H1 (cell line): Measurements from ENCODE around the gene ZC3H8. TPM values are rescaled to one million over a fixed set of nuclear protein-coding genes. Genes with fewer than 3 reads are reported as not detected.

Experiments
- CTCF ChIA-PET: fragments of 300-600 bp; sonication (Branson Sonifier 250); formaldehyde crosslinking; loops from one replicate; lab custom pipeline; 2021; ENCODE audit not compliant: partially characterized antibody; lab: Charles Lee
- POLR2A ChIA-PET: fragments of 300-600 bp; sonication (Branson Sonifier 250); formaldehyde crosslinking; loops from one replicate; lab custom pipeline; 2021; ENCODE audit warnings: inconsistent platforms; ENCODE audit not compliant: partially characterized antibody; lab: Charles Lee
- DNase-seq, 2 experiments: peaks; one replicate each; pipeline versions ENCODE4 v3.0.0 to v3.0.0-alpha.2; 2010 to 2022; ENCODE audit warnings: low spot score in 2 of 2, low read depth in 1 of 2, mixed read lengths in 1 of 2
- FAIRE-seq: peaks from 2 replicates; lab custom pipeline; 2011; peaks lifted over from hg19 to GRCh38; lab: Jason Lieb, UNC
- H2AFZ ChIP-seq: 2 replicates; pipeline ENCODE4 v1.8.1; 2012; ENCODE audit warnings: low read length, inconsistent platforms
- H2AK5ac ChIP-seq: 2 replicates; pipeline ENCODE4 v1.6.1; 2013; ENCODE audit warnings: low read depth, low read length
- H2BK120ac ChIP-seq: replicated peaks from 2 replicates; pipeline ENCODE3; 2013; ENCODE audit warnings: low read depth, low read length, inconsistent platforms
- H2BK12ac ChIP-seq: 2 replicates; pipeline ENCODE4 v1.6.1; 2013; ENCODE audit warnings: low read depth, low read length
- H2BK15ac ChIP-seq: 2 replicates; pipeline ENCODE4 v1.6.1; 2013; ENCODE audit warnings: low read length
- H2BK20ac ChIP-seq: 2 replicates; pipeline ENCODE4 v1.6.1; 2013; ENCODE audit warnings: low read length
- H2BK5ac ChIP-seq: 2 replicates; pipeline ENCODE4 v1.6.1; 2013; ENCODE audit warnings: low read depth, low read length
- H3K14ac ChIP-seq: 2 replicates; pipeline ENCODE4 v1.6.1; 2013; ENCODE audit warnings: inconsistent platforms; ENCODE audit not compliant: insufficient read length
- H3K18ac ChIP-seq: 2 replicates; pipeline ENCODE4 v1.6.1; 2013; ENCODE audit warnings: low read length; ENCODE audit errors: extremely low read depth
- H3K23ac ChIP-seq: 2 replicates; pipeline ENCODE4 v1.6.1; 2013; ENCODE audit warnings: inconsistent platforms; ENCODE audit not compliant: insufficient read length
- H3K23me2 ChIP-seq: 2 replicates; pipeline ENCODE4 v1.6.1; 2013; ENCODE audit warnings: low read depth, low read length
- H3K27ac ChIP-seq: 2 replicates; pipeline ENCODE4 v1.6.1; 2011; ENCODE audit warnings: low read depth, low read length, inconsistent platforms
- H3K27me3 ChIP-seq, 4 experiments: replicated peaks in 1 of 4; 1 replicate in 1 of 4; 2 replicates in 3 of 4; pipeline versions ENCODE4 v1.6.1 to v1.8.1; 2011 to 2013; ENCODE audit warnings: low read length in 3 of 4, mild to moderate bottlenecking in 3 of 4, inconsistent platforms in 2 of 4, mixed read lengths in 2 of 4, moderate library complexity in 1 of 4; ENCODE audit not compliant: control insufficient read depth in 3 of 4, insufficient read depth in 3 of 4; ENCODE audit errors: extremely low read depth in 1 of 4
- H3K36me3 ChIP-seq, 4 experiments: 2 replicates each; pipeline versions ENCODE4 v1.6.1 to v1.8.1; 2011 to 2013; ENCODE audit warnings: mild to moderate bottlenecking in 4 of 4, low read length in 3 of 4, moderate library complexity in 2 of 4, control low read depth in 1 of 4, inconsistent platforms in 1 of 4; ENCODE audit not compliant: insufficient read depth in 4 of 4, control insufficient read depth in 2 of 4
- H3K4ac ChIP-seq: replicated peaks from 2 replicates; pipeline ENCODE3; 2013; ENCODE audit warnings: low read length, low read depth, mixed read lengths, inconsistent platforms; ENCODE audit not compliant: insufficient read length
- H3K4me1 ChIP-seq, 4 experiments: replicated peaks in 1 of 4; 1 replicate in 1 of 4; 2 replicates in 3 of 4; pipeline versions ENCODE4 v1.6.1 to v1.8.1; 2011 to 2013; ENCODE audit warnings: low read length in 3 of 4, inconsistent platforms in 2 of 4, mixed read lengths in 1 of 4; ENCODE audit not compliant: insufficient read depth in 4 of 4, control insufficient read depth in 3 of 4
- H3K4me2 ChIP-seq, 2 experiments: 2 replicates each; pipeline versions ENCODE4 v1.6.1 to v1.8.1; 2011 to 2013; ENCODE audit warnings: low read depth in 2 of 2, low read length in 2 of 2, control low read depth in 1 of 2, inconsistent platforms in 1 of 2, mild to moderate bottlenecking in 1 of 2; ENCODE audit not compliant: insufficient read depth in 1 of 2
- H3K4me3 ChIP-seq, 4 experiments: fragments of 200-600, 300-600 bp in 1 of 4; sonication (generic), shearing (Covaris generic), sonication (Bioruptor Twin) in 1 of 4; 2 replicates each; pipeline versions ENCODE4 v1.5.1 to v1.8.1; 2011 to 2016; ENCODE audit warnings: low read length in 4 of 4, low read depth in 3 of 4, control low read depth in 2 of 4, inconsistent platforms in 2 of 4, mild to moderate bottlenecking in 2 of 4, mixed read lengths in 1 of 4, moderate library complexity in 1 of 4; ENCODE audit not compliant: insufficient read depth in 2 of 4; ENCODE audit errors: extremely low read depth in 1 of 4
- H3K56ac ChIP-seq: replicated peaks from 2 replicates; pipeline ENCODE3; 2013; ENCODE audit warnings: low read depth, mild to moderate bottlenecking, mixed read lengths, low read length, inconsistent platforms; ENCODE audit not compliant: insufficient read length
- H3K79me1 ChIP-seq: 2 replicates; pipeline ENCODE4 v1.6.1; 2013; ENCODE audit warnings: low read depth, low read length, control low read depth
- H3K79me2 ChIP-seq, 2 experiments: 2 replicates each; pipeline versions ENCODE4 v1.6.1 to v1.8.1; 2012 to 2013; ENCODE audit warnings: low read length in 2 of 2, mild to moderate bottlenecking in 2 of 2, inconsistent platforms in 1 of 2; ENCODE audit not compliant: insufficient read depth in 2 of 2, control insufficient read depth in 1 of 2
- H3K9ac ChIP-seq, 4 experiments: replicated peaks in 1 of 4; 1 replicate in 1 of 4; 2 replicates in 3 of 4; pipeline versions ENCODE4 v1.6.1 to v1.8.1; 2011 to 2013; ENCODE audit warnings: low read depth in 3 of 4, low read length in 3 of 4, control low read depth in 2 of 4, mild to moderate bottlenecking in 2 of 4, moderate library complexity in 2 of 4, inconsistent platforms in 1 of 4; ENCODE audit errors: extremely low read depth in 1 of 4
- H3K9me3 ChIP-seq, 2 experiments: 2 replicates each; pipeline versions ENCODE4 v1.6.1 to v1.8.1; 2012 to 2013; ENCODE audit warnings: mild to moderate bottlenecking in 2 of 2, moderate library complexity in 2 of 2, control low read depth in 1 of 2, inconsistent platforms in 1 of 2, low read depth in 1 of 2, low read length in 1 of 2, mixed read lengths in 1 of 2; ENCODE audit not compliant: insufficient read depth in 2 of 2
- H4K20me1 ChIP-seq, 2 experiments: replicated peaks in 1 of 2; 2 replicates each; pipeline versions ENCODE3 to v1.8.1; 2011 to 2013; ENCODE audit warnings: inconsistent platforms in 2 of 2, low read length in 2 of 2, mild to moderate bottlenecking in 1 of 2; ENCODE audit not compliant: insufficient read depth in 2 of 2, control insufficient read depth in 1 of 2
- H4K5ac ChIP-seq: 2 replicates; pipeline ENCODE4 v1.6.1; 2013; ENCODE audit warnings: low read length, low read depth, mixed read lengths, inconsistent platforms; ENCODE audit not compliant: insufficient read length
- H4K8ac ChIP-seq: 2 replicates; pipeline ENCODE4 v1.8.0; 2013; ENCODE audit warnings: mild to moderate bottlenecking, moderate library complexity, low read length, inconsistent platforms; ENCODE audit not compliant: insufficient read depth; ENCODE audit errors: extremely low read depth
- H4K91ac ChIP-seq: replicated peaks from 2 replicates; pipeline ENCODE3; 2013; ENCODE audit warnings: low read length, mixed read lengths, inconsistent platforms; ENCODE audit not compliant: insufficient read length
- CHD2 ChIP-seq: IDR thresholded peaks from 2 replicates; pipeline ENCODE4 v1.6.1; 2012; ENCODE audit warnings: low read length, improper control_type of control experiment
- EGR1 ChIP-seq: IDR thresholded peaks from 2 replicates; pipeline ENCODE4 v1.6.1; 2011; ENCODE audit warnings: low read depth, low read length, borderline replicate concordance
- HDAC6 ChIP-seq: IDR thresholded peaks from one replicate; pipeline ENCODE4 v1.7.1; 2012; ENCODE audit warnings: low read depth, mild to moderate bottlenecking, inconsistent platforms, low read length, moderate library complexity
- MAFK ChIP-seq: IDR thresholded peaks from 2 replicates; pipeline ENCODE4 v1.6.1; 2012; ENCODE audit warnings: low read depth, mild to moderate bottlenecking, improper control_type of control experiment, low read length
- PHF8 ChIP-seq: fragments of 200-600 bp; sonication (generic); conservative IDR thresholded peaks from 2 replicates; pipeline ENCODE4 v1.7.1; 2012; ENCODE audit warnings: low read depth, mild to moderate bottlenecking, inconsistent platforms, low read length, moderate library complexity
- POLR2AphosphoS5 ChIP-seq: IDR thresholded peaks from 2 replicates; pipeline ENCODE4 v1.6.1; 2011; ENCODE audit warnings: low read depth, low read length
- SIN3A ChIP-seq, 2 experiments: IDR thresholded peaks in 1 of 2; conservative IDR thresholded peaks in 1 of 2; 2 replicates each; pipeline ENCODE4 v1.6.1; 2011 to 2012; ENCODE audit warnings: low read length in 2 of 2, improper control_type of control experiment in 1 of 2, low read depth in 1 of 2, mild to moderate bottlenecking in 1 of 2
- SIRT6 ChIP-seq: IDR thresholded peaks from one replicate; pipeline ENCODE4 v1.7.1; 2012; ENCODE audit warnings: low read length, inconsistent platforms
- SIX5 ChIP-seq: IDR thresholded peaks from 2 replicates; pipeline ENCODE4 v1.6.1; 2011; ENCODE audit warnings: mild to moderate bottlenecking, low read depth, low read length
- SP2 ChIP-seq: IDR thresholded peaks from 2 replicates; pipeline ENCODE4 v1.6.1; 2012; ENCODE audit warnings: mild to moderate bottlenecking, low read length, inconsistent platforms
- SUZ12 ChIP-seq: fragments of 200-600 bp; sonication (generic); IDR thresholded peaks from 2 replicates; pipeline ENCODE4 v1.6.1; 2012; ENCODE audit warnings: mild to moderate bottlenecking, inconsistent platforms, low read length, moderate library complexity, mixed read lengths
- TCF12 ChIP-seq: IDR thresholded peaks from 2 replicates; pipeline ENCODE4 v1.6.1; 2011; ENCODE audit warnings: low read depth, mild to moderate bottlenecking, low read length
- TEAD4 ChIP-seq: IDR thresholded peaks from 2 replicates; pipeline ENCODE4 v1.6.1; 2012; ENCODE audit warnings: low read depth, low read length, inconsistent platforms, mixed read lengths
- WGBS, 2 experiments: shearing (Covaris generic) in 1 of 2; methylation state at CpG; one replicate each; pipeline versions ENCODE4 v1.1.6 to v1.1.7; 2013 to 2015; ENCODE audit warnings: low lambda C conversion rate in 2 of 2, mixed read lengths in 2 of 2, inconsistent platforms in 1 of 2, low coverage in 1 of 2, missing lambda C conversion rate in 1 of 2; ENCODE audit not compliant: insufficient replicate concordance in 2 of 2, insufficient coverage in 1 of 2, insufficient read length in 1 of 2; ENCODE audit errors: extremely low coverage in 1 of 2, missing lambda C conversion rate in 1 of 2; 5-methylcytosine and 5-hydroxymethylcytosine counted together
- polyA plus RNA-seq, 7 experiments: library from polyadenylated mRNA; depleted of rRNA in 3 of 7; stranded (reverse) in 5 of 7; unstranded in 2 of 7; fragments of >200 nt in 5 of 7; fragments of 200-250 nt in 2 of 7; gene quantifications; 1 replicate in 5 of 7; 2 replicates in 1 of 7; 4 replicates in 1 of 7; pipeline versions ENCODE4 v1.2.1 to v1.2.3, GENCODE V29; 2011 to 2013; ENCODE audit warnings: missing spikeins in 2 of 7, mixed read lengths in 2 of 7
- total RNA-seq: library from RNA; stranded (reverse); fragmentation: NEBNext Ultra II Directional; extraction: Animal tissue kit (Norgen Biotek cat#: 25700); gene quantifications from 2 replicates; pipeline ENCODE4 v1.2.1, GENCODE V29; 2021
- TF ChIP-seq, protein P1 (sequence below): IDR thresholded peaks from 2 replicates; pipeline ENCODE4 v1.6.1; 2012; ENCODE audit warnings: low read length, inconsistent platforms

ZC3H8 gene
- total and polyA plus RNA-seq, 2 of the 8 experiments (the other 6 are each of a cell fraction or from before 2014, with no cell fraction given): 1.9 to 7.1 TPM

DNA sequence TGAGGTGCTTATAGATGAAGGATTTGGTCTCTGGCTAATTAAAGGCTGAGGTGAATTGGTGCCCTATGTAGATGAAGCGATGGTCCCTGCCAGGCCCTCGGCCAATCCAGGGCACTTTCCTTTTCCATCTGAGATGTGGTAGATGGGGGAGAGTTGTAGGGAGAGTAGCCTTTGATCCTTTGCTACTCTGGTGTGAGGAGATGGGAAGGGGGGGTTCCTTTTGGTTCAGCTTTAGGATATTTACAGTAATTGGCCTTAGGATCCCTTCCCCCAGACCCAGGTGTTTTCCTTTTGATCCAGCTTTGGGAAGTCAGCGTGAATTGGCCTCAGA is 5.4 kb upstream of the ZC3H8 start:
- H3K9me3 ChIP-seq: peaks cover 0 to 6% of the 10 kb centered on the region in 2 experiments; a peak in 1 of 4 replicates
- H3K36me3 ChIP-seq: no peaks in the 10 kb centered on the region
- no peak overlapping the region for H3K14ac ChIP-seq
- H3K23ac ChIP-seq: no peak overlapping the region
- ChIA-PET CTCF (interaction anchor here (0.8 to 3.4 kb wide), 11 partner anchors 10 to 241 kb away, joined by 3 to 17 read pairs (median 4); no protein-coding TSS in a partner anchor), POLR2A (interaction anchor here (1.6 to 2.6 kb wide), 2 partner anchors 12 to 174 kb away, joined by 4 to 9 read pairs; partner anchors contain the start of gene RGPD8)
- no peak overlapping the region for H4K8ac ChIP-seq
- H2BK15ac ChIP-seq: no peak overlapping the region
- H3K27me3 ChIP-seq: no peaks in the 10 kb centered on the region
- H2BK120ac ChIP-seq: no peak overlapping the region
- H3K4me3 ChIP-seq: no peak overlapping the region
- H3K4ac ChIP-seq: no peak overlapping the region
- H3K9ac ChIP-seq: no peak overlapping the region
- no peaks in the 10 kb centered on the region for H4K20me1 ChIP-seq
- no peak overlapping the region for H2BK20ac ChIP-seq
- no peaks in the 10 kb centered on the region for H3K23me2 ChIP-seq
- no peak overlapping the region for H2AK5ac ChIP-seq
- peak overlapping the region; percentile 98 for H2AFZ ChIP-seq
- no peak for FAIRE-seq
- no peak overlapping the region for H3K56ac ChIP-seq
- H2BK12ac ChIP-seq: 0 out of 2 replicates have a peak overlapping the region, but pooled peaks have one; percentile 51
- WGBS, 2 experiments: 85% methylated on average over 3 of the region's 3 CpGs; no CpG with 5 or more reads in 1 of the 2 experiments
- peaks cover 0 to 4% (median 0%) of the 10 kb centered on the region in 4 experiments; a peak in 2 of 7 replicates for H3K4me1 ChIP-seq
- H2BK5ac ChIP-seq: no peak overlapping the region
- DNase-seq: no peak
- H3K4me2 ChIP-seq: no peak overlapping the region
- H4K5ac ChIP-seq: no peak overlapping the region
- no peaks in the 10 kb centered on the region for H3K79me2 ChIP-seq
- H4K91ac ChIP-seq: no peak overlapping the region
- no peak overlapping the region for H3K27ac ChIP-seq
- no peaks in the 10 kb centered on the region for H3K79me1 ChIP-seq
- no peak overlapping the region for H3K18ac ChIP-seq
- TF ChIP-seq, protein P1, sequence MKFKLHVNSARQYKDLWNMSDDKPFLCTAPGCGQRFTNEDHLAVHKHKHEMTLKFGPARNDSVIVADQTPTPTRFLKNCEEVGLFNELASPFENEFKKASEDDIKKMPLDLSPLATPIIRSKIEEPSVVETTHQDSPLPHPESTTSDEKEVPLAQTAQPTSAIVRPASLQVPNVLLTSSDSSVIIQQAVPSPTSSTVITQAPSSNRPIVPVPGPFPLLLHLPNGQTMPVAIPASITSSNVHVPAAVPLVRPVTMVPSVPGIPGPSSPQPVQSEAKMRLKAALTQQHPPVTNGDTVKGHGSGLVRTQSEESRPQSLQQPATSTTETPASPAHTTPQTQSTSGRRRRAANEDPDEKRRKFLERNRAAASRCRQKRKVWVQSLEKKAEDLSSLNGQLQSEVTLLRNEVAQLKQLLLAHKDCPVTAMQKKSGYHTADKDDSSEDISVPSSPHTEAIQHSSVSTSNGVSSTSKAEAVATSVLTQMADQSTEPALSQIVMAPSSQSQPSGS: no peak
- TF ChIP-seq POLR2AphosphoS5 (no peak), SIRT6 (no peak), TEAD4 (no peak), SIX5 (no peak), SUZ12 (no peak), SIN3A (conservative IDR thresholded peaks at IDR 0.05 in 1 of 2, IDR thresholded peaks at IDR 0.05 in 1 of 2; ENCODE audit: low read depth in 1 of 2, low read length in 2 of 2) (no peak), CHD2 (no peak), MAFK (no peak), HDAC6 (no peak), EGR1 (no peak), SP2 (no peak), TCF12 (no peak), PHF8 (no peak)
